ENCODE measurements around the gene COX6B2. TPM values are rescaled to one million over a fixed set of nuclear protein-coding genes. Genes with fewer than 3 reads are reported as not detected.

The COX6B2 gene
- total and polyA plus RNA-seq, 2 donors (not counting 3 experiments of a cell fraction or from before 2014, with no cell fraction given) = not detected

DNA sequence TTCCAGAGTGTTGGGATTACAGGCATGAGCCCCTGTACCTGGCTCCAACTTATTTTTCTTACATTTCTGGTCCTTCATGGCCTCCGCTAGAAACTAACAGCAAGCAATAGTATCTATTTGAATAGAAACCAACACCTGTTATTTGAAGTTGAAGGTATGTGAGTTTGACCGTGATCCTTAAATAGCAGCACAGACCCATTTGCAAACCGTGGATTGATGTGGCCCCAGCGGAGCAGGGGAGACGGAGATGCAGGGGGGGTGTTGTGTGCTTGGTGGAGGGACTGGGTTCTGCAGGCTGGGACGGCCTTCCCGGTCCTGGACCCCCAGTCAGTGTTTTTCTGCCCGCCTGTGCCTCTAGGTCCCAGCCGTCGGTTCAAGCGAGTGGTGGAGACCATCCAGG, 46.2 kb downstream of the COX6B2 start:
- Histone ChIP-seq H3K27me3 (ENCODE audit: control insufficient read depth in 2 of 2, insufficient read depth in 2 of 2, low read length in 2 of 2) (no peaks in the 10 kb centered on the region), H3K4me1 (ENCODE audit: control insufficient read depth, extremely low read depth, insufficient read depth, low read length) (no peaks in the 10 kb centered on the region), H3K36me3 (ENCODE audit: control insufficient read depth in 2 of 2, extremely low read depth in 1 of 2, insufficient read depth in 2 of 2, low read length in 2 of 2) (no peaks in the 10 kb centered on the region), H3K9ac (replicated peaks; ENCODE audit: extremely low read depth, insufficient read depth, low read length) (no peak overlapping the region), H2AFZ (ENCODE audit: low read depth, low read length) (no peak overlapping the region), H3K79me2 (ENCODE audit: control insufficient read depth, insufficient read depth, low read length) (no peaks in the 10 kb centered on the region), H3K4me2 (ENCODE audit: insufficient read depth, low read length) (no peak overlapping the region), H4K20me1 (replicated peaks; ENCODE audit: control insufficient read depth, extremely low read depth, insufficient read depth, low read length) (no peaks in the 10 kb centered on the region), H3K27ac (ENCODE audit: insufficient read depth, low read depth, low read length) (no peak overlapping the region), H3K4me3 (replicated peaks in 1 of 3; ENCODE audit: insufficient read depth in 1 of 3, low read depth in 1 of 3, low read length in 3 of 3) (no peak overlapping the region), H3K9me3 (replicated peaks; ENCODE audit: control insufficient read depth, insufficient read depth, low read length) (no peaks in the 10 kb centered on the region), H3K9me1 (replicated peaks; ENCODE audit: control insufficient read depth, extremely low read depth, insufficient read depth, low read length) (no peaks in the 10 kb centered on the region)
- no peak for DNase-seq (ENCODE audit: low read depth, low spot score)
- BruUV-seq (replicated peaks) = no TSS peak
- dilution Hi-C loops (cut with MboI; ENCODE audit: extremely low pct_ligation_motif_present, low sequenced_read_pairs) = no loop called here
- TF ChIP-seq, protein P1, sequence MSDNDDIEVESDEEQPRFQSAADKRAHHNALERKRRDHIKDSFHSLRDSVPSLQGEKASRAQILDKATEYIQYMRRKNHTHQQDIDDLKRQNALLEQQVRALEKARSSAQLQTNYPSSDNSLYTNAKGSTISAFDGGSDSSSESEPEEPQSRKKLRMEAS (IDR thresholded peaks at IDR 0.05; ENCODE audit: insufficient read depth, insufficient read length) = no peak
- TF ChIP-seq EZH2 (IDR thresholded peaks at IDR 0.05; ENCODE audit: borderline replicate concordance, low read depth, low read length, severe bottlenecking) = no peak
- no peak for FAIRE-seq
- intact Hi-C loops (cut with micrococcal nuclease) = no loop called here
- ChIA-PET CTCF (interaction anchor here (1.5 kb wide), 1 partner anchor 31 kb away, joined by 3 read pairs; the partner anchor contains the start of gene KMT5C), POLR2A (no interaction called here)

DNA sequence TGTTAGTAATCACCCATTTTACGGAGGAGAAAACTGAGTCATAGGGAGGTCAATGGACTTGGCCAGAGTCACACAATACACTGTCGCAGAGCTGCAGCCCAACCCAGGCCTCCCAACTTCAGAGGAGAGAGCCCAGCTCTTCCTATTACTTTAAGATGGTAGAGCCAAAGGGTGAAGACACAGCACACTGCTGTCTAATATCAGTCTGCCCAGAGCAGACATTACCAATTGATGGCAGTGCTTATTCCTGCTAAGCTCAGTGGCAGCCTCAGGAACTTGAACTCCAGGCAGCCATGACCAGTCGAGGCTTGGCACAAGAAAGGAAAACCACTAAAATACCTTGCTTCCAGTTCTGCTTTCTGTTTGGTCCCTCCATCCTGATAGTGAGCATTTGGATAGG, 47.8 kb downstream of the COX6B2 start:
- Histone ChIP-seq H3K27me3 (ENCODE audit: control insufficient read depth in 2 of 2, insufficient read depth in 2 of 2, low read length in 2 of 2) (no peaks in the 10 kb centered on the region), H3K36me3 (ENCODE audit: control insufficient read depth in 2 of 2, extremely low read depth in 1 of 2, insufficient read depth in 2 of 2, low read length in 2 of 2) (no peaks in the 10 kb centered on the region), H2AFZ (ENCODE audit: low read depth, low read length) (no peak overlapping the region), H3K4me3 (replicated peaks in 1 of 3; ENCODE audit: insufficient read depth in 1 of 3, low read depth in 1 of 3, low read length in 3 of 3) (no peak overlapping the region), H3K27ac (ENCODE audit: insufficient read depth, low read depth, low read length) (no peak overlapping the region), H4K20me1 (replicated peaks; ENCODE audit: control insufficient read depth, extremely low read depth, insufficient read depth, low read length) (no peaks in the 10 kb centered on the region), H3K4me1 (ENCODE audit: control insufficient read depth, extremely low read depth, insufficient read depth, low read length) (no peaks in the 10 kb centered on the region), H3K9me3 (replicated peaks; ENCODE audit: control insufficient read depth, insufficient read depth, low read length) (no peaks in the 10 kb centered on the region), H3K4me2 (ENCODE audit: insufficient read depth, low read length) (no peak overlapping the region), H3K79me2 (ENCODE audit: control insufficient read depth, insufficient read depth, low read length) (no peaks in the 10 kb centered on the region), H3K9ac (replicated peaks; ENCODE audit: extremely low read depth, insufficient read depth, low read length) (no peak overlapping the region), H3K9me1 (replicated peaks; ENCODE audit: control insufficient read depth, extremely low read depth, insufficient read depth, low read length) (no peaks in the 10 kb centered on the region)
- intact Hi-C loops (cut with micrococcal nuclease) (no loop called here), dilution Hi-C loops (cut with MboI; ENCODE audit: extremely low pct_ligation_motif_present, low sequenced_read_pairs) (no loop called here)
- ChIA-PET POLR2A (no interaction called here), CTCF (interaction anchor here (1.1 to 1.4 kb wide), 2 partner anchors 77 to 166 kb away, joined by 3 to 7 read pairs; partner anchors contain the start of gene TMEM238)
- DNase-seq (ENCODE audit: low read depth, low spot score) (no peak), FAIRE-seq (no peak)
- TF ChIP-seq EZH2 (IDR thresholded peaks at IDR 0.05; ENCODE audit: borderline replicate concordance, low read depth, low read length, severe bottlenecking) = no peak
- BruUV-seq (replicated peaks) = no TSS peak
